Natural killer cell (primary cell): ENCODE measurements around the gene EXD1. TPM values are rescaled to one million over a fixed set of nuclear protein-coding genes. Genes with fewer than 3 reads are reported as not detected.

Source experiments
- ATAC-seq, 3 donors: fragments of 150-1000 bp in 2 of 3; fragments of 200-7000 bp in 1 of 3; cut with Tn5 transposase; 1 replicate in 1 of 3; 2 replicates in 2 of 3; pipeline ENCODE4 v1.10.0; 2021; ENCODE audit warnings: mild to moderate bottlenecking in 2 of 3, moderate library complexity in 2 of 3
- DNase-seq, 2 donors: peaks; one replicate each; pipeline versions ENCODE4 v3.0.0 to v3.0.0-alpha.2; 2013 to 2021; ENCODE audit warnings: mixed read lengths in 1 of 2
- H3K27ac ChIP-seq: one replicate; pipeline ENCODE4 v1.5.1; 2013; ENCODE audit warnings: mild to moderate bottlenecking, low read length
- H3K27me3 ChIP-seq: one replicate; pipeline ENCODE4 v1.6.1; 2013; ENCODE audit warnings: low read length; ENCODE audit not compliant: control insufficient read depth, insufficient read depth
- H3K36me3 ChIP-seq: one replicate; pipeline ENCODE4 v1.6.1; 2013; ENCODE audit warnings: low read length; ENCODE audit not compliant: control insufficient read depth, insufficient read depth
- H3K4me1 ChIP-seq: one replicate; pipeline ENCODE4 v1.6.1; 2013; ENCODE audit warnings: low read length; ENCODE audit not compliant: control insufficient read depth, insufficient read depth
- H3K4me3 ChIP-seq: one replicate; pipeline ENCODE4 v1.5.1; 2013; ENCODE audit warnings: low read length
- H3K9me3 ChIP-seq: one replicate; pipeline ENCODE4 v1.6.1; 2013; ENCODE audit warnings: low read length; ENCODE audit not compliant: control insufficient read depth, insufficient read depth
- H3K27ac Mint-ChIP-seq, 2 donors: one replicate each; pipeline ENCODE4 v1.8.0; 2022; ENCODE audit warnings: mild to moderate bottlenecking in 2 of 2, mixed read lengths in 2 of 2, moderate library complexity in 1 of 2
- H3K27me3 Mint-ChIP-seq, 2 donors: one replicate each; pipeline ENCODE4 v1.8.0; 2022; ENCODE audit warnings: low read depth in 2 of 2, mixed read lengths in 2 of 2
- H3K36me3 Mint-ChIP-seq: one replicate; pipeline ENCODE4 v1.8.0; 2022; ENCODE audit warnings: mixed read lengths
- H3K4me1 Mint-ChIP-seq, 2 donors: one replicate each; pipeline ENCODE4 v1.8.0; 2022; ENCODE audit warnings: mixed read lengths in 2 of 2
- H3K4me3 Mint-ChIP-seq: one replicate; pipeline ENCODE4 v1.8.0; 2022; ENCODE audit warnings: mild to moderate bottlenecking, moderate library complexity, mixed read lengths
- H3K9me3 Mint-ChIP-seq, 2 donors: one replicate each; pipeline ENCODE4 v1.8.0; 2022; ENCODE audit warnings: mixed read lengths in 2 of 2
- CTCF ChIP-seq: fragments of 200-600 bp; IDR thresholded peaks from one replicate; pipeline ENCODE4 v1.8.0; 2022; ENCODE audit warnings: antibody characterized with exemption
- WGBS: methylation state at CpG from one replicate; pipeline ENCODE4 v1.1.7; 2013; ENCODE audit warnings: missing lambda C conversion rate; ENCODE audit not compliant: insufficient coverage; 5-methylcytosine and 5-hydroxymethylcytosine counted together
- intact Hi-C: fragments of 100-400 bp; cut with micrococcal nuclease; formaldehyde crosslinking; loops from one replicate; pipeline ENCODE4 v1.14.2; 2022
- total RNA-seq, 4 donors: library from RNA; stranded (reverse); fragments of 120-200 nt in 1 of 4; gene quantifications; one replicate each; pipeline versions ENCODE4 v1.2.3 to v1.2.4, GENCODE V29; 2013 to 2022

EXD1 gene, protein sequence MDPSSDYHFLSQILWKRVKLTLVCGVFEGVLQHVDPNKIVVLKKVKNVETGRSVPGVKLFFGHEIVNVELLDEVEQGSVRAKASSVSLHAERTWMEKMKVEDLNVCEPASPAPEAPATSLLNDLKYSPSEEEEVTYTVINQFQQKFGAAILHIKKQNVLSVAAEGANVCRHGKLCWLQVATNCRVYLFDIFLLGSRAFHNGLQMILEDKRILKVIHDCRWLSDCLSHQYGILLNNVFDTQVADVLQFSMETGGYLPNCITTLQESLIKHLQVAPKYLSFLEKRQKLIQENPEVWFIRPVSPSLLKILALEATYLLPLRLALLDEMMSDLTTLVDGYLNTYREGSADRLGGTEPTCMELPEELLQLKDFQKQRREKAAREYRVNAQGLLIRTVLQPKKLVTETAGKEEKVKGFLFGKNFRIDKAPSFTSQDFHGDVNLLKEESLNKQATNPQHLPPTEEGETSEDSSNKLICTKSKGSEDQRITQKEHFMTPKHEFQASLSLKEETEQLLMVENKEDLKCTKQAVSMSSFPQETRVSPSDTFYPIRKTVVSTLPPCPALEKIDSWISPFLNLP
- total RNA-seq = not detected
- total RNA-seq (2013) = not detected

DNA sequence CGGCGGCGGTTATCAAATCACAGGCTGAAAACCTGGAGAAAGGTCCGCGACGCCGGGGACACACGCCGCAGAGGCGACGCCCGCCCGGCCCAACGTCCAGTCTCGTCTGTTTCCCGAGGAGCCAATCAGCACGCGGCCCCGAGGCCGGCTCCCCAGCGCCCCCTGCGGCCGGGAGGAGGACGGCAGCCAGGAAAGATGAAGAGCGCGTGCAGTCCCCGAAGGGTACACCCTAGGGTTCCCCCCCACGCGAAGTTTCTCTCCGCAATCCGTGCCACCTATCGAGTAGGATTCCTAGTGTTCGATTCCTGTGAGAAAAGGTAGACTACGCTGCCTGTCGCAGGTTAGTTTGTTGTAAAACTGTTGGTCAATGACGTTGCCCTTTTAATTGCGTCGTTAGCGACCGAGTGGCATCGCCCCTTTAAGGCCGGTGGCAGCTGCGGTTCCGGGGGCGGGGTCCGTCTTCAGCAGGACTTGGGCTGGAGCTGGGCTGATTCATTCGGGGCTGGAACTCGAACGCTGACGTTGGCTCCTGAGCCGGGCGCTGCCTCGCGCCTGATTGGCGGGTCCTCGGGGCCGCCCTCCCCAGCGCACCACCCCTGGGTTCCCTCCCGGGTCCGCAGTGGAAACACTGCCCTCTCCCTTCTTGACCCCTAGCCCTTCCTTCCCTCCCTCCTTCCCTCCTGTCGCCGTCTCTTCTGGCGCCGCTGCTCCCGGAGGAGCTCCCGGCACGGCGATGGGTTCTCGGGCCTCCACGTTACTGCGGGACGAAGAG is at the start of gene EXD1, which contains the start of gene CHP1:
Gene EXD1 (minus strand): TSS at position 108 of the 772 bp plus-strand sequence. CDS start 4,182 bp downstream, outside the sequence.
Gene CHP1 (plus strand): TSS at position 619 of the 772 bp plus-strand sequence. CDS start 115 bp downstream, at position 734.
- H3K36me3 Mint-ChIP-seq = no peaks in the 10 kb centered on the region
- H3K4me3 Mint-ChIP-seq = peak within 1 kb of the TSS; percentile 79
- peak within 1 kb of the TSS; percentile 88 for H3K27ac ChIP-seq
- DNase-seq (peak; percentile 95 to 96), ATAC-seq (peak; percentile 95 to 97 (median 96))
- peak; percentile 97 for TF ChIP-seq CTCF
- peak within 1 kb of the TSS; percentile 89 for H3K4me3 ChIP-seq
- peak within 1 kb of the TSS; percentile 87 to 97 for H3K27ac Mint-ChIP-seq
- no peaks in the 10 kb centered on the region for H3K27me3 ChIP-seq
- no peaks in the 10 kb centered on the region for H3K9me3 Mint-ChIP-seq
- intact Hi-C loops = loop anchor here (1.0 to 2.0 kb wide), 2 partner anchors 52 to 114 kb away; partner anchors contain the start of gene INO80
- H3K4me1 ChIP-seq = peaks cover 19% of the 10 kb centered on the region
- under 1% methylated on average over 72 of the region's 72 CpGs for WGBS
- no peaks in the 10 kb centered on the region for H3K27me3 Mint-ChIP-seq
- peaks cover 35 to 37% of the 10 kb centered on the region in 2 donors for H3K4me1 Mint-ChIP-seq
- no peaks in the 10 kb centered on the region for H3K36me3 ChIP-seq
- no peaks in the 10 kb centered on the region for H3K9me3 ChIP-seq

DNA sequence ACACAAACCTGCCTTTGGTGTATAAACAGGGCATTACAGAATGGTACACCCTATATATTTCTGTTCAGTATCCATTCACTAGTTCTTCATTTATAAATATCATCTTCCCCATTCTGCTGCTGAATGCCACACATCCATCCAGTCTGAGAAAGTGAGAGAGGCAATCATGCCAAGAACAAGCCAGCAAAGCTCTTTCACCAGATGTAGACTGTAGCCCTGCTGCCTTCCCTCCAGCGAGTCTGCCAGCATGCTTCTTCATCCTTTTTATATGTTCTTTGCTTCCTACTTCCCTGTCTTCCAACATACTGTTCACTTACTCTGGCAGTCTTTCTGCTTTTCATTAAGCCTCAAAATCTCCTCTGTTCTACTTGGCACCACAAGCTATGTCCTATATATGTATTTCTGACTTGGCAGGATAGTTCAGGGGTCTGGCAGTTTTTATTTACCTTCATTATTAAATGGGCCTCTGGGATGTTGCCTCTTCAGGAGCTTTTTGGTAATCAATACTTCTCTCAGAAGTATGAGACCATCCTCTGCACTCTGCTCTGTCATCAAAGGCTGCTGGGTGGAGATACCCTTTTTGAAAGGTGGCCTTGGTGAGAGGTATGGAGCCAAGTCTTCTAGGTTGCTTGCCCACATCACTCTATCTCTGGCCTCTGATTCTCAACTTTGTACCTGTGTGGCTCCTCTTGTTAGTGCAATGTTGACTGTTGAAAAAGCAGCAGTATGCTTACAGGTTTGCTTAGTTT is 49.2 kb upstream of the EXD1 start:
- H3K9me3 ChIP-seq = no peaks in the 10 kb centered on the region
- H3K27ac Mint-ChIP-seq = peak overlapping the region in 1 of 2 donors; percentile 22
- TF ChIP-seq CTCF = no peak
- H3K4me3 ChIP-seq = no peak overlapping the region
- peaks cover 18 to 19% of the 10 kb centered on the region in 2 donors for H3K4me1 Mint-ChIP-seq
- peaks cover 4% of the 10 kb centered on the region for H3K36me3 ChIP-seq
- H3K27me3 Mint-ChIP-seq = no peaks in the 10 kb centered on the region
- H3K27ac ChIP-seq = no peak overlapping the region
- intact Hi-C loops = loop anchor here (5.0 to 10.0 kb wide), 2 partner anchors 162 to 715 kb away; partner anchors contain the start of genes CCDC32, INO80 and RPUSD2
- H3K36me3 Mint-ChIP-seq = no peaks in the 10 kb centered on the region
- no peaks in the 10 kb centered on the region for H3K27me3 ChIP-seq
- DNase-seq (no peak), ATAC-seq (no peak)
- H3K9me3 Mint-ChIP-seq = no peaks in the 10 kb centered on the region
- 83% methylated on average over 1 of the region's 1 CpG for WGBS
- H3K4me3 Mint-ChIP-seq = no peak overlapping the region
- peaks cover 11% of the 10 kb centered on the region for H3K4me1 ChIP-seq

DNA sequence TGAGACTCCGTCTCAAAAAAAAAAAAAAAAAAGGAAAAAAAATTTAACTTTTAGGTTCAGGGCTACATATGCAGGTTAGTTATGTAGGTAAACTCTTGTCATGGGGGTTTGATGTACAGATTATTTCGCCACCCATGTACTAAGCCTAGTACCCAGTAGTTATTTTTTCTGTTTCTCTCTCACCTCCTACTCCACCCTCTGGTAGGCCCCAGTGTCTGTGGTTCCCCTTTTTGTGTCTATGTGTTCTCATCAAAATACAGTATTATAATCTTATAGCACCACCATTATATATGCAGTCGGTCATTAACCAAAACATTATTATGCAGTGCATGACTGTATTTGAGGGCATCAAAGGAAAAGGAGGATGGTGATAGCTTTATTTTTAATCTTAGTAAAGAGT is 47.8 kb upstream of the EXD1 start:
- no peak overlapping the region for H3K4me3 Mint-ChIP-seq

More for the DNA sequence above, 47.8 kb upstream of the EXD1 start:
- Mint-ChIP-seq H3K9me3 (no peaks in the 10 kb centered on the region), H3K27me3 (no peaks in the 10 kb centered on the region), H3K4me1 (peaks cover 6 to 7% of the 10 kb centered on the region in 2 donors), H3K36me3 (no peaks in the 10 kb centered on the region), H3K27ac (no peak overlapping the region)
- ATAC-seq = no peak
- intact Hi-C loops = no loop called here
- no peak for TF ChIP-seq CTCF
- 94% methylated on average over 2 of the region's 3 CpGs for WGBS
- H3K27ac ChIP-seq = no peak overlapping the region
- no peak for DNase-seq
- H3K9me3 ChIP-seq = no peaks in the 10 kb centered on the region
- H3K4me3 ChIP-seq = no peak overlapping the region
- H3K27me3 ChIP-seq = no peaks in the 10 kb centered on the region
- peaks cover 5% of the 10 kb centered on the region for H3K4me1 ChIP-seq
- H3K36me3 ChIP-seq = peaks cover 4% of the 10 kb centered on the region
